NT2/D1 (cell line): ENCODE data around the gene DOK5.

Experiments used
- DNase-seq: peaks from one replicate; pipeline ENCODE4 v3.0.0-alpha.2; 2011; ENCODE audit warnings: low read depth, low spot score
- H3K27me3 ChIP-seq: 2 replicates; pipeline ENCODE4 v1.6.0; 2011; ENCODE audit warnings: mild to moderate bottlenecking; ENCODE audit not compliant: insufficient read length, insufficient read depth
- H3K36me3 ChIP-seq: 2 replicates; pipeline ENCODE4 v1.6.1; 2011; ENCODE audit warnings: mild to moderate bottlenecking, low read length, mixed read lengths; ENCODE audit not compliant: insufficient read depth, insufficient read length
- H3K4me1 ChIP-seq: 2 replicates; pipeline ENCODE4 v1.5.1; 2011; ENCODE audit not compliant: insufficient read depth, insufficient read length
- H3K4me3 ChIP-seq: 2 replicates; pipeline ENCODE4 v1.5.1; 2011; ENCODE audit warnings: low read depth; ENCODE audit not compliant: insufficient read length
- H3K9ac ChIP-seq: 2 replicates; pipeline ENCODE4 v1.6.0; 2011; ENCODE audit warnings: low read depth; ENCODE audit not compliant: insufficient read length
- H3K9me3 ChIP-seq: 2 replicates; pipeline ENCODE4 v1.5.1; 2011; ENCODE audit warnings: mild to moderate bottlenecking, low read length; ENCODE audit not compliant: insufficient read depth
- SUZ12 ChIP-seq: IDR thresholded peaks from 2 replicates; pipeline ENCODE4 v1.6.1; 2011; ENCODE audit not compliant: insufficient read length, insufficient read depth; ENCODE audit errors: extremely low read depth
- YY1 ChIP-seq: IDR thresholded peaks from 2 replicates; pipeline ENCODE4 v1.6.1; 2011; ENCODE audit not compliant: insufficient read length, insufficient read depth
- ZNF274 ChIP-seq: IDR thresholded peaks from 2 replicates; pipeline ENCODE4 v1.6.1; 2011; ENCODE audit warnings: mild to moderate bottlenecking, low read depth, low read length

DOK5 gene

GRCh38 chr20:54600634-54601033 is 125.2 kb downstream of the DOK5 start:
- Histone ChIP-seq H3K9me3 (no peaks in the 10 kb centered on the region; the same call in 1 of the 2 replicates), H3K9ac (no peak overlapping the region), H3K36me3 (no peaks in the 10 kb centered on the region), H3K27me3 (no peaks in the 10 kb centered on the region), H3K4me1 (no peaks in the 10 kb centered on the region), H3K4me3 (no peak overlapping the region)
- TF ChIP-seq ZNF274 (no peak), SUZ12 (no peak), YY1 (no peak)
- no peak for DNase-seq

- Histone ChIP-seq H3K4me3 (no peak overlapping the region), H3K9me3 (no peaks in the 10 kb centered on the region; the same call in 1 of the 2 replicates), H3K27me3 (no peaks in the 10 kb centered on the region), H3K9ac (no peak overlapping the region), H3K36me3 (no peaks in the 10 kb centered on the region), H3K4me1 (no peaks in the 10 kb centered on the region)
- DNase-seq, result no peak
- TF ChIP-seq ZNF274 (no peak), SUZ12 (no peak), YY1 (no peak)
These were observed 126.6 kb downstream of the DOK5 start for GRCh38 chr20:54601831-54602515.

- Histone ChIP-seq H3K4me1 (no peaks in the 10 kb centered on the region), H3K27me3 (no peaks in the 10 kb centered on the region), H3K9ac (no peak overlapping the region), H3K4me3 (no peak overlapping the region), H3K9me3 (no peaks in the 10 kb centered on the region; the same call in 1 of the 2 replicates), H3K36me3 (no peaks in the 10 kb centered on the region)
- no peak for DNase-seq
- TF ChIP-seq YY1, result no peak
- TF ChIP-seq SUZ12, result no peak
- TF ChIP-seq ZNF274, result no peak
These were observed 129.9 kb downstream of the DOK5 start for GRCh38 chr20:54605319-54605718.

GRCh38 chr20:54606380-54606779 is 131.0 kb downstream of the DOK5 start:
- no peak for DNase-seq
- no peak overlapping the region for H3K9ac ChIP-seq

GRCh38 chr20:54608039-54608745 is 132.8 kb downstream of the DOK5 start:
- Histone ChIP-seq H3K36me3 (no peaks in the 10 kb centered on the region), H3K4me1 (no peaks in the 10 kb centered on the region), H3K9ac (no peak overlapping the region), H3K9me3 (no peaks in the 10 kb centered on the region), H3K27me3 (no peaks in the 10 kb centered on the region), H3K4me3 (no peak overlapping the region)
- no peak for DNase-seq
- no peak for TF ChIP-seq YY1
- TF ChIP-seq SUZ12, result no peak
- TF ChIP-seq ZNF274, result no peak

More at GRCh38 chr20:54606380-54606779, 131.0 kb downstream of the DOK5 start:
- H3K36me3 ChIP-seq, result no peaks in the 10 kb centered on the region
- no peaks in the 10 kb centered on the region for H3K9me3 ChIP-seq
- no peaks in the 10 kb centered on the region for H3K4me1 ChIP-seq
- TF ChIP-seq SUZ12 (no peak), YY1 (no peak), ZNF274 (no peak)
- H3K27me3 ChIP-seq, result no peaks in the 10 kb centered on the region
- H3K4me3 ChIP-seq, result no peak overlapping the region

GRCh38 chr20:54608943-54609342 is 133.6 kb downstream of the DOK5 start:
- no peak overlapping the region for H3K4me3 ChIP-seq

GRCh38 chr20:54611708-54612412 is 136.5 kb downstream of the DOK5 start:
- H3K4me1 ChIP-seq, result no peaks in the 10 kb centered on the region
- H3K9me3 ChIP-seq, result no peaks in the 10 kb centered on the region
- H3K4me3 ChIP-seq, result no peak overlapping the region
- H3K9ac ChIP-seq, result no peak overlapping the region
- H3K36me3 ChIP-seq, result no peaks in the 10 kb centered on the region
- no peak for DNase-seq
- no peak for TF ChIP-seq YY1
- no peak for TF ChIP-seq ZNF274
- TF ChIP-seq SUZ12, result no peak
- no peaks in the 10 kb centered on the region for H3K27me3 ChIP-seq

More at GRCh38 chr20:54608943-54609342, 133.6 kb downstream of the DOK5 start:
- DNase-seq, result no peak
- TF ChIP-seq SUZ12 (no peak), ZNF274 (no peak), YY1 (no peak)
- Histone ChIP-seq H3K4me1 (no peaks in the 10 kb centered on the region), H3K9ac (no peak overlapping the region), H3K27me3 (no peaks in the 10 kb centered on the region), H3K36me3 (no peaks in the 10 kb centered on the region), H3K9me3 (no peaks in the 10 kb centered on the region)
